Measurements from ENCODE around the gene C12orf42.
A peak's percentile ranks its signal among the peaks of the same experiment; 100 is the strongest.

The C12orf42 gene

GRCh38 chr12:103423516-103423910 lies 72.3 kb downstream of the C12orf42 start:
- DNase-seq = no peak

GRCh38 chr12:103422746-103423515 lies 72.8 kb downstream of the C12orf42 start:
- DNase-seq = peak; percentile 5 to 16

- DNase-seq = no peak
Observed at GRCh38 chr12:103422328-103422727, 73.4 kb downstream of the C12orf42 start.

- no peak for DNase-seq
Observed at GRCh38 chr12:103421402-103421801, 74.4 kb downstream of the C12orf42 start.

- DNase-seq = no peak
Observed at GRCh38 chr12:103415681-103416080, 80.1 kb downstream of the C12orf42 start.

GRCh38 chr12:103401421-103401820 lies 94.3 kb downstream of the C12orf42 start:
- DNase-seq = no peak

GRCh38 chr12:103399986-103400385 lies 95.8 kb downstream of the C12orf42 start:
- no peak for DNase-seq

- DNase-seq = no peak
Observed at GRCh38 chr12:103397536-103397935, 98.2 kb downstream of the C12orf42 start.

- no peak for DNase-seq
Observed at GRCh38 chr12:103392722-103393121, 103.0 kb downstream of the C12orf42 start.

- no peak for DNase-seq
Observed at GRCh38 chr12:103391103-103391502, 104.7 kb downstream of the C12orf42 start.

GRCh38 chr12:103387385-103387784 lies 108.4 kb downstream of the C12orf42 start:
- peak; percentile 67 to 75 for DNase-seq

- no peak for DNase-seq
Observed at GRCh38 chr12:103386451-103386850, 109.3 kb downstream of the C12orf42 start.

GRCh38 chr12:103382736-103383346 lies 112.9 kb downstream of the C12orf42 start:
- DNase-seq = no peak

GRCh38 chr12:103382119-103382518 lies 113.6 kb downstream of the C12orf42 start:
- no peak for DNase-seq

GRCh38 chr12:103379670-103380069 lies 116.1 kb downstream of the C12orf42 start:
- DNase-seq = no peak

GRCh38 chr12:103373088-103373523 lies 122.7 kb downstream of the C12orf42 start:
- peak; percentile 78 to 86 for DNase-seq

GRCh38 chr12:103369929-103370328 lies 125.8 kb downstream of the C12orf42 start:
- DNase-seq = no peak

GRCh38 chr12:103368167-103368566 lies 127.6 kb downstream of the C12orf42 start:
- DNase-seq = no peak

GRCh38 chr12:103354403-103354802 lies 141.4 kb downstream of the C12orf42 start:
- DNase-seq = no peak

GRCh38 chr12:103353913-103354312 lies 141.9 kb downstream of the C12orf42 start:
- DNase-seq = no peak

GRCh38 chr12:103350116-103350515 lies 145.7 kb downstream of the C12orf42 start:
- no peak for DNase-seq

GRCh38 chr12:103348935-103349334 lies 146.8 kb downstream of the C12orf42 start:
- no peak for DNase-seq

GRCh38 chr12:103336940-103337339 lies 158.8 kb downstream of the C12orf42 start:
- no peak for DNase-seq

- DNase-seq = no peak
Observed at GRCh38 chr12:103334466-103334865, 161.3 kb downstream of the C12orf42 start.

- no peak for DNase-seq
Observed at GRCh38 chr12:103333676-103334075, 162.1 kb downstream of the C12orf42 start.

Measured in SHP77 (cell line).